ENCODE results near the gene IL17REL.
"Not testable (repeated sequence)": the region's sequence is repeated elsewhere in the genome, so short reads cannot be mapped to it uniquely, and the experiment has no call there.

Gene IL17REL

DNA sequence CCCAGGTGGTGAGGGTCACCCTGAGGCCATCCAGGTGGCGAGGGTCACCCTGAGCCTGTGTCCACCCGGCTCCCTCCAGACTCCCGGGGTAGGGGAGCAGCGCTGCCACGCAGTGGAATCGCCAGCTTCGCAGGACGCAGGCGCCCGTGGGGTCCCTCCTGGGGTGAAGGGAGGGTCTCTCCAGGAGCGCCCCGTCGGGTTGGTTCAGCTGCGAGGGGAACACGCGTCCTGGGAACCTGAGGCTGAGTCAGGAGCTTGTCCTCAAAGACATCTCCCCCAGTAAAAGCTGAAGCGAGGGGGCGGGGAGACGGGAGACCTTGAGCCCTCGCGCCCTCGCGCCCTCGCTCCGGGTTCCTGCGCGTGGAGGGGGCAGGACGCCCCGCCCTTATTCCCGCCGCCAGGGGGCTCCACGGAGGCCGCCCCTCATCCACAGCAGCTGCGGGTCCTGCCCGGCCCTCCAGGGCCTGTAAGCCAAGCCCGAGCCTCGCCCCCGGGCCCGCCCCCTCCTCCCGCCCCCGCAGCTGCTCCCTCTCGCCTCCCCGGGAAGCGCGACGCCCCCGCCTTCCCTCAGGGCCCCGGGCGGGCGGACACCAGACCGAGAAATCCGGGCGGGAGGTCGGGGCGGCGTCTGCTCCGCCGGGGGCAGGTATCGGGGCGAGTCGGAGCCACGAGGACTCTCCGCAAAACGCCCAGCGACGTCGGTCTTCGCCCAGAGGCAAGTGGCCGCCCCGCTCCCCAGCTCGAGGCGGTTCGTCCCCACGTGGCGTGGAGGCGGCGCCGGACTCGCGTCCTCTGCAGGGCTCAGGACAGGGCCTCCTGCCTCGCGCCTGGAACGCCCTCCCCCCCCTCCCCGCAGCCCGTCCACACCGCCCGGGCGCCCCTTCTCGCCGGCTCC is 29.2 kb downstream of the IL17REL start:
- Histone ChIP-seq H3K4me2 (ENCODE audit: low read depth, low read length, poor library complexity, severe bottlenecking) (no peak overlapping the region), H3K4me1 (ENCODE audit: insufficient read depth, low read length, poor library complexity, severe bottlenecking) (no peaks in the 10 kb centered on the region), H3F3A (ENCODE audit: low read depth) (no peaks in the 10 kb centered on the region), H3K9me3 (ENCODE audit: insufficient read depth, low read depth, low read length) (0 out of 2 replicates have a peak, but pooled peaks cover 3% of the 10 kb centered on the region), H3K9ac (ENCODE audit: low read depth, low read length, poor library complexity, severe bottlenecking) (no peak overlapping the region), H3K36me3 (ENCODE audit: insufficient read depth, low read length) (no peaks in the 10 kb centered on the region), H3K27me3 (ENCODE audit: insufficient read depth, low read length, poor library complexity, severe bottlenecking) (no peaks in the 10 kb centered on the region), H4K20me1 (ENCODE audit: insufficient read depth, low read length, poor library complexity, severe bottlenecking) (no peaks in the 10 kb centered on the region), H2AFZ (ENCODE audit: low read length) (no peak overlapping the region), H3K79me2 (ENCODE audit: insufficient read depth, low read length) (no peaks in the 10 kb centered on the region), H3K9me2 (replicated peaks; ENCODE audit: low read depth, low read length) (no peaks in the 10 kb centered on the region), H3K4me3 (ENCODE audit: low read length, poor library complexity, severe bottlenecking) (no peak overlapping the region)
- no peak for TF ChIP-seq CTCF (conservative IDR thresholded peaks at IDR 0.05; ENCODE audit: low read length)
- TF ChIP-seq EZH2phosphoT487 (IDR thresholded peaks at IDR 0.05; ENCODE audit: borderline replicate concordance) = no peak

DNA sequence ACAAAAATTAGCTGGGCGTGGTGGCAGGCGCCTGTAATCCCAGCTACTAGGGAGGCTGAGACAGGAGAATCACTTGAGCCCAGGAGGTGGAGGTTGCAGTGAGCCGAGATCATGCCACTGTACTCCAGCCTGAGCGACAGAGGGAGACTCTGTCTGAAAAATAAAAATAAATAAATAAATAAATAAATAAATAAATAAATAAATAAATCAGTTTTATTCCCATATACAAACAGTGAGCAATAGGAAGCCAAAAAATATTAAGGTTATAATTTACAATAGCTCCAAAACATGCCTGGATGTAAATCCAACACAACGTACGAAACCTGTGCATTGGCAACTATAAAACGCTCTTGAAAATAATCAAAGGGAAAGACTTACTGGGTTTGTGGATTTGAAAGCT is 30.8 kb downstream of the IL17REL start:
- not testable (repeated sequence) for H3K4me3 ChIP-seq (ENCODE audit: low read length, poor library complexity, severe bottlenecking); H3K9me2 ChIP-seq (replicated peaks; ENCODE audit: low read depth, low read length); H3K79me2 ChIP-seq (ENCODE audit: insufficient read depth, low read length); H3K9ac ChIP-seq (ENCODE audit: low read depth, low read length, poor library complexity, severe bottlenecking); H3K9me3 ChIP-seq (ENCODE audit: insufficient read depth, low read depth, low read length); H3K4me1 ChIP-seq (ENCODE audit: insufficient read depth, low read length, poor library complexity, severe bottlenecking); H3K27me3 ChIP-seq (ENCODE audit: insufficient read depth, low read length, poor library complexity, severe bottlenecking); H4K20me1 ChIP-seq (ENCODE audit: insufficient read depth, low read length, poor library complexity, severe bottlenecking); H3F3A ChIP-seq (ENCODE audit: low read depth); H3K36me3 ChIP-seq (ENCODE audit: insufficient read depth, low read length); H3K4me2 ChIP-seq (ENCODE audit: low read depth, low read length, poor library complexity, severe bottlenecking); H2AFZ ChIP-seq (ENCODE audit: low read length)

GRCh38 chr22:49979587-49980264 is 32.8 kb downstream of the IL17REL start:
- H3K4me2 ChIP-seq (ENCODE audit: low read depth, low read length, poor library complexity, severe bottlenecking) = no peak overlapping the region
- H3K36me3 ChIP-seq (ENCODE audit: insufficient read depth, low read length) = no peaks in the 10 kb centered on the region
- TF ChIP-seq EZH2phosphoT487 (IDR thresholded peaks at IDR 0.05; ENCODE audit: borderline replicate concordance) (no peak), CTCF (conservative IDR thresholded peaks at IDR 0.05; ENCODE audit: low read length) (peak; percentile 71)
- 0 out of 2 replicates have a peak, but pooled peaks cover 3% of the 10 kb centered on the region for H3K9me3 ChIP-seq (ENCODE audit: insufficient read depth, low read depth, low read length)
- no peak overlapping the region for H3K9ac ChIP-seq (ENCODE audit: low read depth, low read length, poor library complexity, severe bottlenecking)
- peaks cover 5% of the 10 kb centered on the region for H3K4me1 ChIP-seq (ENCODE audit: insufficient read depth, low read length, poor library complexity, severe bottlenecking)
- peaks cover 9% of the 10 kb centered on the region for H3F3A ChIP-seq (ENCODE audit: low read depth)
- no peaks in the 10 kb centered on the region for H3K9me2 ChIP-seq (replicated peaks; ENCODE audit: low read depth, low read length)
- H3K4me3 ChIP-seq (ENCODE audit: low read length, poor library complexity, severe bottlenecking) = no peak overlapping the region
- H3K27me3 ChIP-seq (ENCODE audit: insufficient read depth, low read length, poor library complexity, severe bottlenecking) = no peaks in the 10 kb centered on the region
- no peaks in the 10 kb centered on the region for H3K79me2 ChIP-seq (ENCODE audit: insufficient read depth, low read length)
- no peaks in the 10 kb centered on the region for H4K20me1 ChIP-seq (ENCODE audit: insufficient read depth, low read length, poor library complexity, severe bottlenecking)
- H2AFZ ChIP-seq (ENCODE audit: low read length) = no peak overlapping the region
